ENCODE data around the gene DIAPH1. TPM values are rescaled to one million over a fixed set of nuclear protein-coding genes. Genes with fewer than 3 reads are reported as not detected.

The DIAPH1 gene
- 32.8 and 77.0 TPM in 2 replicates for total RNA-seq (2014; rRNA removed; shearing (Covaris generic))

DNA sequence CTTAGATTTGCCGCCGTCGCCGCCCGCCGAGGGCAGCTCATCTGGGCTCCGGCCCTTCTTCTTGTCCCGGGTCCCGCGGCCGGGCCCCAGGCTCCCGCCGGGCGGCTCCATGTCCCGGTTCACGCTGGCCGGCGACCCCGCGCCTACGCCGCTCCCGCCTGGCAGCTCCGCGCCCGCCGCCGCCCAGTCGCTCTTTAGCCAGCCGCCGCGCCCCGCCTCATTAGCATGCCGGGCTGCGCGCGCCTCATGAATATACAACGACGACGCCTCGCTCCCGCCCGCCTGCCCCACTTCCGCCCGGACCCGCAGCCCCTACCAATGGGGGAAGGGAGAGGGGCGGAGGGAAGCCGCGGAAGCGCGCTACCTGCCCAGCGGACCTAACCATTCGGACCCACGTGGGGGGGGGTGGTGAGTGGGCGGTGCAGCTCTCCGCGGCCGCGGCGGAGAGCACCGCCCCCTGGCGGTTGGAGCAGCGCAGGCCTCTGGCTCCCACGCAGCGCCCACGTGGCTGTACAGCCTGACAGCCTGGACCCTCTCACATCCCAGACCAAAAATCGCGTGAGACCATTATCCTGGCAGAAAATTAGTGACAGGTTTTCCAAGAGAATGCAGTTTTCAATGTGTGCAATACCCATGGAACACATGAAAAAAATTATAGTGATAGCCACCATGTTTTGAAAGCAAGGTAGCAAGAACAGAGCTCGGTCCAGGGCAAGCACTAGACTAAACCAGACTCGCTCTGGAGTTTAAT is at the start of gene DIAPH1:
Gene DIAPH1, minus strand, starts transcription at position 197 of the 751 bp plus-strand sequence. Its CDS starts 86 bp downstream, at position 111.
- DNase-seq (ENCODE audit: low read depth), result peak; percentile 93

DNA sequence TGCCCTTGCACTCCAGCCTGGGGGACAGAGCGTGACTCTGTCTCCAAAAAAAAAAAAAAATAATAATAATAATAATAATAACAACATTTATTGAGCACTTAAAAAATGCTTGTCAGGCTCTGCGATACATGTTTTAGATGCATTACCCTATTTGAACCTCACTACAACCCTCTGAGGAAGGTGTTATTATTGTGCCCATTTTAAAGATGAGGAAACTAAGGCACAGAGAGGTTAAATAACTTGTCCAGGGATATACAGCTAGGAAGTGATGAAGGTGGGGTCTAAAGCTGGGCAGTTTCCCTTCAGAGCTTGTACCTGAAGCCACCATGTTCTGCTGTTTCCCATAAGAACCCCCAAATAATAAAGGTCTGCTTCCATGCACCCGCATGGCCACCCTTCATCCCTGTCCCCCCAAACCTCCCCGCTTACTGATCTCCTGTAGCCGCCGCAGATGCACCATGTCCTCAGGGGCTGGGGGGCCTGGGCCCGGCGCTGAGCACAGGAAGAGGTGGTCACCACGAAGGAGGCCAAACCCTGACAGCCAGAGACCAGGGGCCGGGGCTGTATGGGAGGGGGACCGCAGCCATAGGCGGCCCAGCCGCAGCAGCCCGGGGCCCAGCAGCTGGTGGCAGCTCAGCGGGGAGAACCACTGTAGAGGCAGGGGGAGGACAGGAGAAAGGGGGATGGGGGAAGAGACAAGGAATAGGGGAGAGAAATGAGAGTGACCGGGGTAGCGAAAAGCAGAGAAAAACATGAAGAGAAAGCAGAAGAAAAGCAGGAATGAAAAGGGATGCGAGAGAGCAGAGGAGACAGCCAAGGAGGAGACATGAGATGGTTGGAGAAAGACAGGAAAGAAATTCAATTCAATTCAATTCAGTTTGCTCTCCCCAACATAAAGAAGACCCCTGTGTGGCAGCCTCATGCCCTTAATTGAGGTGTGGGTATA is 47.5 kb upstream of the DIAPH1 start:
- DNase-seq (ENCODE audit: low read depth), result no peak

DNA sequence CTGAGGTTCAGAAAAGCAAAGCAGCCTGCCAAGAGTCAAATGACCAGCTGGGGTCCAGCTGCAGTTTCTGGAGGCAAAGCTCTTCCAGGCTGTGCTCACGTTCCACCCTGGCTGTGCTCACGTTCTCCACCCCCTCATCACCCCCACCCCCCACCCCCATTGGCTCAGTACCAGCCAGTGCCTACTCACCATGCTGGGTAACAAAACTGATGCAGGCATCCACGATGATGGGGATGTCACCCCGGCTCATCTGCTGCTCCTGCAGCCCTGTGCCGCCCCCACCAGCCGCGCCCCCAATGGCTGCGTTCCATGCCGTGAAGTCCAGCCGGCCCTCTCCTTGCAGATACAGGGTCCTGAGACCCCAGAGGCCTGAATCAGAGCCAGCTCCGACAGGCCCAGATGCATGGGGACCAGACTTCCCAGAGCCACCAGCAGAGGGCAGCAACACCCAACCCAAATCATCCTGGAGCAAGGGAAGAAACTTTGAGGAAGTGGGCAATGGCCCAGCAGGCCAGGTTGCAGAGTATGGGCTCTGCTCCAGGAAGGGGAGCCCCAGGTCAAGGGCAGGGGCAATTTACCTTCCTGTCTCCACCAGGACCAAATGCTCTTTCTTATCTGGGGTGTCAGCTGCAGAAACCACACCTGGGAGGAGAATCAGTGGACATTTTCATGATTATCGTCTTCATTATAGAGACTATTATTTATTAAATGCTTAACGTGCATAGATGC is 46.1 kb upstream of the DIAPH1 start:
- DNase-seq (ENCODE audit: low read depth), result peak; percentile 65

DNA sequence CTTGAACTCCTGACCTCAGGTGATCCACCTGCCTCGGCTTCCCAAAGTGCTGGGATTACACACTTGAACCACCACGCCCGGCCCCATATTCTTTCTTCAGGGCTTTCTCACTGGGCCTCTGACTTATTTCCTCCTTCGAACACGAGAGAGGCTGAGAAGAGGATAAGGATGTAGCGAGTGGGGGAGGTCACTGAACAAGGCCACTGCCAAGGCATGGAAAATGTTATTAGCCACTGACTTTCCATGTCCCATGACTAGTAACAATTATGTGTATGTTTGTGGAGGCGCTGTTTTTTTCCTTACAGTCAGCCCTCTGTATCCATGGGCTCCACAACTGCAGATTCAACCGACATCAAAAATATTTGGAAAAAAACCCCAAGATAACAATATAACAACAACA is 44.7 kb upstream of the DIAPH1 start:
- DNase-seq (ENCODE audit: low read depth), result no peak

DNA sequence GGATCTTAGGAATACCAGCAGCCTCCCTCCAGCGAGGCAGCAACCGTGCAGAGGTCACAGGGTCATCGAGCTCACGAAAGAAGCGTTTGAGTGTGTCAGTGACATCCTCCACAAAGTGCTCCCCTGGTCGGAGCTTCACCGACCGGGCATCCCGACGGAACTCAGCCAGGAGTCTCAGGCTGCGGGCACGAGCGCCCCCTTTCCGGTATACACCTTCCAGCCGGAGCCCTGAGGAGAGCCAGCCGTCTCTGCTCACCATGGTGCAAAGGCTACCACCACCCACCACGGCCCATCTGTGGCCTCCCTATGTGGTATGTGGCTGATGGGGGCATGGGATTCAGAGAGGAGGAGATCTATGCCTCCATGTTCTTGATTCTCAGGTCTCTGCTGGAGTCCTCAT is 43.2 kb upstream of the DIAPH1 start:
- no peak for DNase-seq (ENCODE audit: low read depth)

DNA sequence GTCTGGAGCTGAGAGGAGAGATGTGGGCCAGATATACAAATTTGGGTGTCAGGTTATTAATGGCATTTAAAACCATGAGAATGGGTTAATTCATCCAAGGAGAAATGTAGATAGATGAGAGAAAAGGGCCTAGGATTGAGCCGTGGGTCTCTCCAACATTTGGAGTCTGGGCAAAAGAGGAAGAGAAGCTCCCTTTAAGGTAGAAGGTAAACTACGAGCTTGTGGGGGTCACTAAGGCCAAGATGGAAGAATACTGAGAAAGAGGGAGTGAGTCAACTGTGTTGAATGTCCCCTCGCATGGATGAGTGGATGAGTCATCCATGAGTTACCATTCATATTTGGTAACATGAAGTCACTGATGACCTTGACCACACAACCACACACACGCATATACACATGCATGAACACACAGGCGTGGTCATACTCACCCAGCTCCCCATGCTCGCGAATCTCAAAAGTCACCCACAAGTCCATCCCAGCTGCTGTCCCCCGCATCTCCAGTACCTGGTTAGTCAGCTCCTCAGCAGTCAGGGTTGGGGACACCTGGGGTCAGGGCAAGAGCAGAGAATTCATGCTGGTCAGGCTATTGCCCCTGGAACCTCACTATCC is 39.2 kb upstream of the DIAPH1 start:
- peak; percentile 95 for DNase-seq (ENCODE audit: low read depth)

DNA sequence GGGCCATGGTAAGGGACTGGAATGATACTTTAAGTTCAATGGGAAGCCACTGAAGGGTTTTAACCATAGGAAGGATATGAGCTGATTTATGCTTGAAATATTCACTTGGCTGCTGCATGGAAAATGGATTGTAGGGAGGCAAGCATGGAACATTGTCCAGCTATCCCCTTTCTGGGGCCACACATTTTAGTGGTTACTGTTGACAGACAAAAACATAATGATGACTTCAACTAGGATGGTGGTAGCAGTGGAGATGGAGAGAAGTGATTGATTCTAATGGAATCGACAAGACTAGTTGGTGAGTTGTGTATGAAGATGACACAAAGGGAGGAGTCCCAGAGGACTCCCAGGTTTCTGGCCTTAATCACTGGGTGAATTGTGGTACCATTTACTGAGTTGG is 38.6 kb upstream of the DIAPH1 start:
- DNase-seq (ENCODE audit: low read depth), result no peak

DNA sequence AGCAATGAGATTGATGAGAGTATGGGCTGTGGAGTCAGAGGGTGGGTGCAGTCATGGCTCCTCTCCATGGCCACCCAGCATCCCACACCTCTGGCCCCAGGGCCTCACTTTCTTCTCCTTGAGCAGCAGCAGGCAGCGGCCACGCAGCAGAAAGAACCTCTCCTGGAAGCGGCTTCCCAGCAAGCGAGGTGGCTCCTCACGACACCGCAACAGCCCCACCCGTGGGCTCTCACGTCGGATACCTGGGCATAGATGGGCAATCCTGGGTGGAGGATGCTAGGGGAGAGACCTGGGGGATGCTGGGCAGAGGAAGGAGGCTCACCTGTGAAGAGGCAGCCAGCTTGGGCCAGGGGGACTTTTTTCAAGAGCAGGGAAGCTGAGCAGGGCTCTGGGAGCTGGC is 37.6 kb upstream of the DIAPH1 start:
- DNase-seq (ENCODE audit: low read depth), result no peak

DNA sequence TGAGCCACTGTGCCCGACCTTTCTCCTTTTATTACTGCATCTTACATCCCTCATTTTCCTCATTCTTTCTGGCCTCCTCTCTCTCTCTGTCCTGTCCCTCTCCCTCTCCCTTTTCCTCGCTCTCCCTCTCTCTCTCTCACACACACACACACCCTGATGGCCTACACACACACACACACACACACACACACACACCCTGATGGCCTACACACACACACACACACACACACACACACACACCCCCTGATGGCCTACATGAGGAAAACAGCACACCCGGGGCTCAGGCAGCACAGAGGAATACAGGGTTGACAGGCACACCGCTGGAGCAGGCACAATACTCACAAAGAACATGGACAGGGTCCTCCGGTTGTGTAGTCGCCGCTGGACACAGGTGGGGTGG is 36.2 kb upstream of the DIAPH1 start:
- DNase-seq (ENCODE audit: low read depth), result no peak

DNA sequence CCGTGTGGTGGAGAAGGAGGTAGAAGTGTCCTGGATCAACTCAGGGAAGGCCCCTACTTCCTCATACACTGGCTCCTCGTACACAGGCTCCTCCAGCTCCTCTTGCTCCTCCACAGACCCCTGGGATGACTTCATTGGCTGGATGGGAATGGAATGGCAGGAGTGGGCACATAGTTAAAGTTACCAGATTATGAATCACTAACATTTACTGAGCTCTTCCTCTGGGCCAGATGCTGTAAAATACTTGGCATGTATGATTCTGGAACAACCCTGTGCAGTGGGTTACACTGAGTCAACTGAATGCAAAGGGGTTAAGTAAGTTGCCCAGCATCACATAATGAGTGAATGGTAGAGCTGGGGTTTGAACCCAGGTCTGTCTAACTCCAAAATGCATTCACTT is 35.5 kb upstream of the DIAPH1 start:
- peak; percentile 70 for DNase-seq (ENCODE audit: low read depth)

DNA sequence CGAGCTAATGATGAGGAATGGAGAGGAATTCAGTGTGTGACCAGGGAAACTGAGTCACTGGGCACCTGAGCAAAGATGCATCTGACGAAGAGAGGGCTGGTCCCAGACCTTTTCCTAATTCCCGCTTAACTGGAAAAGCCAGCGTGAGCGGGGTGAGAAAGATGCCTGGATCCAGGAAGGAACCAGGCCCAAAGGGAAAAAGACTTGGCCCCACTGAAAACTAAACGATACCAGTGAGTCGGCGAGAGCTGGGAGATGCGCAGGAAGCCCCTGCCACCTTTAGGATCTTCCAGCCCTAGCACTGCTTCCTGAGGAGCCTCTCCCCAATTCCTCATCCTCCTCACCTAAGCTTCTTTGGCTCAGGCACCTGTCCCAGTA is 32.9 kb upstream of the DIAPH1 start:
- DNase-seq (ENCODE audit: low read depth), result no peak

DNA sequence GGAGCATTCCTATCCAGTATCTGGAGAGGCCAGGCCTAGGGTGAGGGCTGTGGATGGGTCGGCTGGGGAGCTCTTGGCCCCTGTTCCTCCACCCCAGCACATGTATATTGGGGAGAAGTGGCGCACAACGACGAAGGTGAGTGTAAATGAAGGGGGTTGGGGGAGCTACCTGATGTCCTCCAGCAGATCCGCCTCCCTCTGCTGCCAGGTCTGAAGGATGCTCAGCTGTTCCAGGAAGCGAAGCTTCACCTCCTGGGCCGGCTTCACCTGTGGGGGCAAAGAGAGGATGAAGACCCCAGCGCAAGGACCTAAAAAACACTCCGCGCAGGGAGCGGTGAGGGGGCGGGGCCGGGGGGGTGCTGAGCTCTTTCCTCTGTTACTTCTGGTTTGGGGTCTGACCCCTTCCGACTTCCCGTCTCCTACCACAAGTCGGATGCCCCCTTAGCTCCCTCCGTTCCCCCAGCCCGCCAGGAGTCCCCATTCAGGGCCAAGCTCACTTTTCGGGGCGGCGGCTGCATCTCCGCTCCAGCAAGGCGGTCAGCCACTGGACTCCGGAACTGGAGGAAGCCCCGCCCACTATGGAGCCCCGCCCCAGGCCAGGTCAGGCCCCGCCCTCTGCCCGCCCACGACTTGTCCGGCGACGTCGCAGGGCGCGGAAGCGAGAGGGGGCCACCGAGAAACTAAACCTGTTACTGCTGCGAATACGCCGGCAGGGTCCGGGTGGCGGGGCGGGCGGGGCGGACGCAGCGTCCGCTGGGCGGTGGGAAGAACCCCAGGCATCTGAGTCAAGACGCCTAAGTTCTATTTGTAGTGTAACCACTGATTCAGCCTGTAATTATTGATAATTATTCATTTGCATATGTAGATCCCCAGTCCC is 32.3 kb upstream of the DIAPH1 start, which contains the start of gene FCHSD1:
Gene FCHSD1, minus strand, starts transcription at position 568 of the 877 bp plus-strand sequence. Its CDS starts 50 bp downstream, at position 518.
- DNase-seq (ENCODE audit: low read depth), result peak; percentile 73

DNA sequence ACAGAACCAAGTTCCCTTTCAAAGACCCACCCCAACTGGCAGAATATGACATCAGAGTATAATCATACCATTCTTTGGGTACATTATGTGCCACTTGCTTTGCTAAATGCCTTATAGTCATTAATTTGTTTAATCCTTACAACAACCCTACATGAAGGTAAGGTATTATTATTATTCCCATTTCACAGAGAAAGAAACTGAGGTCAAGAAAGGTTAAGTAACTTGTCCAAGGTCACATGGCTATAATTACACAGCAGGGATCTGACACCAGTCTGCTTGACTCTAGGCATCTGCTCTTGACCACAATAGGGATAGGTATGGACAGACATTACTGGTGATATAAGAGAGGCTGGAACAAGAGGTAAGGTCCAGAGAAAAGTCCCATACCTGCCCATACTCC is 31.2 kb upstream of the DIAPH1 start:
- DNase-seq (ENCODE audit: low read depth), result no peak

DNA sequence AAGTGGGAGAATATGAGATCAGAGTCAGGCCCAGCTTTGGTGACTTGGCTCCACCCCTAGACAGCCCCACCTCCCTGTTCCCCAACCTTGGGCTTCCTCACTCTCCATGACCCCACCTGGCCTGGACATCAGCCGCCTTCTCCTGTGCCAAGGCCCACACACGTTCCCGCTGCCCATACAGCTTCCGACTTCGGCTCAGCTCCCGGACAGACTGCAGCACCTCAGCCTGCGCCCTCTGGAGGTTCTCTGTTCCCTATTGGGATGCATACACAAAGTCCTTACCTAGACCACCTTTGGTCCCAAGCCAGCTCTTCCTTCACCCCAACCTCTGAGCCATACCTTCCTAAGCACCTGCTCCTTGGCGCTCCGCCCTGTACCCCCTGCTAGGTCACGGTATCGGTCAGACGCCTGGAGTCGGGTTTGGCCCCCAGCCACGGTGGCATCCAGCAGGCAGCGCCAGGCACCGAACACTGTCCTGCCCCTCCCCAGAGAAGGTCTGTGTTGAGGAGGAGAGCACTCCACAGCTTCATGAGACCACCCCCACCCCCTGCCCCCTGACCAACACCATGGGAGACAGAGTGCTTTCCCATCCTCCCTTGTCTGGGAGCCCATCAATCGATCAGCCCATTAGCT is 30.4 kb upstream of the DIAPH1 start:
- DNase-seq (ENCODE audit: low read depth), result no peak

DNA sequence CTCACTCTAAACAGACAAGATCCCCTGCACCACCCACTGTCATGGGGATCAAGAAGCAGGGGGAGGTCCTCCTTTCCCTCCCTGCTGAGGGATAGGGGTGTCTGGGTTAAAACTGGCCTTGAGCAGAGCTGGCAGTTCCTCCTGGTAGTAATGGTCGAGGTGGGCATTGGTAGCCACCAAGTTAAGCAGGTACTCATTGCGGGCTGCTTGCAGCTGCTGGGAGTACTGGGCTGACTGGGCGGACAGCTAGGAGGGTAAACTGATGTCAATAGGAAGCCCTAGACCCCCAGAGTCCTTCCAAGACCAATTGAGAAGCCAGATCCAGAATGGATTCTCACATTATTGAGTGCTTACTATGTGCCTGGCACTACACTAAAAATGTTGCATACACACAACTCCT is 29.1 kb upstream of the DIAPH1 start:
- no peak for DNase-seq (ENCODE audit: low read depth)

DNA sequence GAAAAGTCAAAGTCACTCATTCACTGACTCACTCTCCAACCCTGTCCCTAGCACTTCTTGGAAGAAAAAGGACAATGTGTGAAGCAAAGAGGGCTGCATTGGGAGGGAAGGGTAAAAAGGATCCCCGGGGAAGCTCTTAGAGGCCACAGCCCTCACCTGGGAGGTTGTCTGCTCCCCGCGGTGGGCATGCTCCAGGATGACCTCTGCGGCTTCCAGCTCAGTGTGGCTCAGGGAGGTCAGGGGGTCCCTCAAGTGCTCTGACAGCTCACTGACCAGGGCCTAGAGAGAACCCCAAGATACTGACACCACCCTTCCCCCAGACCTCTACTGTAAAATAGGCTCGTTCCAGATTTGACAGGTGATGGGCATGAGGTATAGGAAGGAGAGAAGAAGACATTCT is 28.4 kb upstream of the DIAPH1 start:
- DNase-seq (ENCODE audit: low read depth), result no peak

DNA sequence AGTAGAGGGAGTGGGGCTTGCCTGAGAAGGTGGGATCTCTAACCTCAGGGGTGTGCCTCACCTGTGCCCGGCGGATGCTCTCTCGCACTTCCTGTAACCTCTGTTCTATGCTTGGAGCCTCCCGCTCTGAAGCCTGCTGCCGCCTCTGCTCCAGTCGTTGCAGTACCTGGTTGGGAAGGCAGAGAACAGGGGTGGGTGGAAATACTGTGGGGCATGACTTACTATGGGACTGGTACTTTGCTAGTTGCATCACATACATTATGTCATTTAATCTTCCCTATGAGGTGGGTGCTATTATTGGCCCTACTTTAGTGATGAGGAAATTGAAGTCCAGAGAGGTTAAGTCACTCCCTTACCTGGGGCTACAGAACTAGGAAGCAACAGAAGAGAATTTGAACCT is 27.2 kb upstream of the DIAPH1 start:
- no peak for DNase-seq (ENCODE audit: low read depth)

DNA sequence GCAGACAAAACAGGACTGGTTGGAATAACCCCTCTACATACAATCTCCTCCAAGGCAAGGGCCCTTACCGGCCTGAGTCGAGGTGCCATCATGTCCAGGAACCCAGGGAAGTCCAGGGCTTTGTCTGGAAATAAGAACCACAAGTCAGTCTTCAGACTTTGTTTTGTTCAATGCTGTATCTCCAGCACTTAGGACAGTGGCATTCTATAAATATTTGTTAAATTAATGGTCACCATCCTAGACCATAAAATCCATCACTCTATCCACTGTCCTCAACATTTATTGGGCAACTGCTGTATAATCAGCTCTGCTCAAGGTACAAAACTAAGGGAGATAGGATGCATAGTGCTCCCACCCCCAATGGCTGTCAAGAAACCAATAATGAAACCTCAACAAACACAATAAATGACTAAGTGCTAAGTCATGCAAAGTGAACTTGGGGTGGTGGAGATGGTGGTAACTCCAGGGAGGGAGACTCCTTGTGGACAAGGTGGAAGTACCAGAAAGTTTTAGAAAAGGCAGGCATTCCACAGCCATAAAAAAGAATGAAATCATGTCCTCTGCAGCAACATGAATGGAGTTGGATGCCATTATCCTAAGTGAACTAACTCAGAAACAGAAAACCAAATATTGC is 23.0 kb upstream of the DIAPH1 start:
- DNase-seq (ENCODE audit: low read depth), result peak; percentile 86

DNA sequence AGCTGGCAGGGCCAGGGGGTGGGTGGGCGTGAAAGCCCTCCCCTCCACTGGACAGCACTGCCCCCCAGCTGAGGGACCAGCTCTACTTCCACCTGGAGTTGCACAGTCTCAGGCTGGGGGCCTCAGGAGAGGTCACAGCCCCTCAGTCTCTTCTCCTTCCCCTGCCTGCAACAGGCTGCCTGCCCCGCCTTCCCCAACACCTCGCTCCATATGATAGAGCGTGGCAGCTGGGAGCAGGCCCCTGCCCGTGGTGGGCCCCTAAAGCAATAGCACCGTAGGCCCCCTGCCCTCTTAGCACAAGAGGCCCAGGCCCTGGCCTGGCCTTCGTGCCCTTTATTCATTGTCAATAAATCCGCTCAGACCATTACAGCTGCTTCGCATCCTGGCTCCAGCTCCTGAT is 21.9 kb upstream of the DIAPH1 start:
- no peak for DNase-seq (ENCODE audit: low read depth)

DNA sequence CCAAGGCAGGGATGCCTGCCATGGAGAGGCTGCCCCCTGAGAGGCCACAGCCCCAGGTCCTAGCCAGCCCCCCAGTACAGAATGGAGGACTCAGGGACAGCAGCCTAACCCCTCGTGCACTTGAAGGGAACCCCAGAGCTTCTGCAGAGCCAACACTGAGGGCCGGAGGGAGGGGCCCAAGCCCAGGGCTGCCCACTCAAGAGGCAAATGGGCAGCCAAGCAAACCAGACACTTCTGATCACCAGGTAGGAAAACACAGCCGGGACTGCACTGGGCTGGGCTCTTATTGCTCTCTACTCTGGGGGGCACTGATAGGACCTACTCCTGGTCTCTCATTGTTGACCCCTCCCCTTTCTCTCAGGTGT is 21.2 kb upstream of the DIAPH1 start:
- no peak for DNase-seq (ENCODE audit: low read depth)
